HEK293 (cell line): Measurements from ENCODE around the gene EVC.

Source experiments
- ZNF174 ChIP-seq: fragments of 450-650 bp; formaldehyde crosslinking; IDR thresholded peaks from 2 replicates; pipeline ENCODE4 v1.5.0; 2017; ENCODE audit warnings: missing biosample characterization, mild to moderate bottlenecking, missing genetic modification characterization
- TF ChIP-seq, protein P1 (sequence below): fragments of 450-650 bp; formaldehyde crosslinking; IDR thresholded peaks from 2 replicates; pipeline ENCODE4 v1.5.1; 2016; ENCODE audit warnings: missing biosample characterization, missing genetic modification characterization
- TF ChIP-seq, protein P2 (sequence below): fragments of 450-650 bp; formaldehyde crosslinking; IDR thresholded peaks from 2 replicates; pipeline ENCODE4 v1.5.1; 2016; ENCODE audit warnings: missing biosample characterization, missing genetic modification characterization
- TF ChIP-seq, protein P3 (sequence below): fragments of 450-650 bp; formaldehyde crosslinking; IDR thresholded peaks from 2 replicates; pipeline ENCODE4 v1.5.1; 2016; ENCODE audit warnings: missing biosample characterization, missing genetic modification characterization

DNA sequence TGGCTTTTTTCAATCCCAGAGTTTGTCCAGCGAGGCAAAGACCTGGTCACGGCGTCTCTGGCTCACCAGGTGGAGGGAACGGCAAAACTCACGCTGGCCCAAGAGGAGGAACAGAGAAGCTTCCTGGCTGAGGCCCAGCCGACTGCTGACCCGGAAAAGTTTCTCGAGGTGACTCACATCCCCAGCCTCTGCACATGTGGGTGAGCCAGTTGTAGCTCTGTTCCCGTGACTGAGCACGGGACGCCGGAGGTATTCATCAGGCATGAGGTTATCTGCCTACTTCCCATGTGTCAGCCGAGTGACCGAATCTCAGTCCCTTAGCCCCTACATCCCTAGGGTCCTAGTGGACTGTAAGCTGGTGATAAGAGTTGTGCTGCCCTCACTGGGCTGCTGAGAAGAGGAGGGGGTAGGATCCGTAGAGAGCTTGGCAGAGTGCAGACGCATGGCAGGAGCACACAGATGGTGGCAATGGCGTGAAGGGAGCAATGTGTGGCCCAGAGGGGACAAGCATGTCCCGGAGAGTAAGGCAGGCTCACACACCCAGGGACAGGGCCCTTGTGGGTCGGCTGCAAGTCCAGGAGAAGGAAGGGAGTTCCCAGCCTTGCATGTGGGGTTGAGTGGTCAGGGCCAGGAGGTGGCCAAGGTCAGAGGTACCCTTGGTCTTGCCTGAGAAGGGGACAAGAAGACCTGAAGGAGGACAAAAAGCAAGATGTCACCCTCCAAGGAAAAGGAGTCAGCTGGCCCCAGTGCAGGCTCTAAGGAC is 42.9 kb downstream of the EVC start:
- TF ChIP-seq, protein P1, sequence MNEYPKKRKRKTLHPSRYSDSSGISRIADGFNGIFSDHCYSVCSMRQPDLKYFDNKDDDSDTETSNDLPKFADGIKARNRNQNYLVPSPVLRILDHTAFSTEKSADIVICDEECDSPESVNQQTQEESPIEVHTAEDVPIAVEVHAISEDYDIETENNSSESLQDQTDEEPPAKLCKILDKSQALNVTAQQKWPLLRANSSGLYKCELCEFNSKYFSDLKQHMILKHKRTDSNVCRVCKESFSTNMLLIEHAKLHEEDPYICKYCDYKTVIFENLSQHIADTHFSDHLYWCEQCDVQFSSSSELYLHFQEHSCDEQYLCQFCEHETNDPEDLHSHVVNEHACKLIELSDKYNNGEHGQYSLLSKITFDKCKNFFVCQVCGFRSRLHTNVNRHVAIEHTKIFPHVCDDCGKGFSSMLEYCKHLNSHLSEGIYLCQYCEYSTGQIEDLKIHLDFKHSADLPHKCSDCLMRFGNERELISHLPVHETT (tag by site-specific recombination), result no peak
- TF ChIP-seq ZNF174, result no peak
- TF ChIP-seq, protein P2, sequence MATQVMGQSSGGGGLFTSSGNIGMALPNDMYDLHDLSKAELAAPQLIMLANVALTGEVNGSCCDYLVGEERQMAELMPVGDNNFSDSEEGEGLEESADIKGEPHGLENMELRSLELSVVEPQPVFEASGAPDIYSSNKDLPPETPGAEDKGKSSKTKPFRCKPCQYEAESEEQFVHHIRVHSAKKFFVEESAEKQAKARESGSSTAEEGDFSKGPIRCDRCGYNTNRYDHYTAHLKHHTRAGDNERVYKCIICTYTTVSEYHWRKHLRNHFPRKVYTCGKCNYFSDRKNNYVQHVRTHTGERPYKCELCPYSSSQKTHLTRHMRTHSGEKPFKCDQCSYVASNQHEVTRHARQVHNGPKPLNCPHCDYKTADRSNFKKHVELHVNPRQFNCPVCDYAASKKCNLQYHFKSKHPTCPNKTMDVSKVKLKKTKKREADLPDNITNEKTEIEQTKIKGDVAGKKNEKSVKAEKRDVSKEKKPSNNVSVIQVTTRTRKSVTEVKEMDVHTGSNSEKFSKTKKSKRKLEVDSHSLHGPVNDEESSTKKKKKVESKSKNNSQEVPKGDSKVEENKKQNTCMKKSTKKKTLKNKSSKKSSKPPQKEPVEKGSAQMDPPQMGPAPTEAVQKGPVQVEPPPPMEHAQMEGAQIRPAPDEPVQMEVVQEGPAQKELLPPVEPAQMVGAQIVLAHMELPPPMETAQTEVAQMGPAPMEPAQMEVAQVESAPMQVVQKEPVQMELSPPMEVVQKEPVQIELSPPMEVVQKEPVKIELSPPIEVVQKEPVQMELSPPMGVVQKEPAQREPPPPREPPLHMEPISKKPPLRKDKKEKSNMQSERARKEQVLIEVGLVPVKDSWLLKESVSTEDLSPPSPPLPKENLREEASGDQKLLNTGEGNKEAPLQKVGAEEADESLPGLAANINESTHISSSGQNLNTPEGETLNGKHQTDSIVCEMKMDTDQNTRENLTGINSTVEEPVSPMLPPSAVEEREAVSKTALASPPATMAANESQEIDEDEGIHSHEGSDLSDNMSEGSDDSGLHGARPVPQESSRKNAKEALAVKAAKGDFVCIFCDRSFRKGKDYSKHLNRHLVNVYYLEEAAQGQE (tag by site-specific recombination), result no peak
- TF ChIP-seq, protein P3, sequence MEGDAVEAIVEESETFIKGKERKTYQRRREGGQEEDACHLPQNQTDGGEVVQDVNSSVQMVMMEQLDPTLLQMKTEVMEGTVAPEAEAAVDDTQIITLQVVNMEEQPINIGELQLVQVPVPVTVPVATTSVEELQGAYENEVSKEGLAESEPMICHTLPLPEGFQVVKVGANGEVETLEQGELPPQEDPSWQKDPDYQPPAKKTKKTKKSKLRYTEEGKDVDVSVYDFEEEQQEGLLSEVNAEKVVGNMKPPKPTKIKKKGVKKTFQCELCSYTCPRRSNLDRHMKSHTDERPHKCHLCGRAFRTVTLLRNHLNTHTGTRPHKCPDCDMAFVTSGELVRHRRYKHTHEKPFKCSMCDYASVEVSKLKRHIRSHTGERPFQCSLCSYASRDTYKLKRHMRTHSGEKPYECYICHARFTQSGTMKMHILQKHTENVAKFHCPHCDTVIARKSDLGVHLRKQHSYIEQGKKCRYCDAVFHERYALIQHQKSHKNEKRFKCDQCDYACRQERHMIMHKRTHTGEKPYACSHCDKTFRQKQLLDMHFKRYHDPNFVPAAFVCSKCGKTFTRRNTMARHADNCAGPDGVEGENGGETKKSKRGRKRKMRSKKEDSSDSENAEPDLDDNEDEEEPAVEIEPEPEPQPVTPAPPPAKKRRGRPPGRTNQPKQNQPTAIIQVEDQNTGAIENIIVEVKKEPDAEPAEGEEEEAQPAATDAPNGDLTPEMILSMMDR (tag by site-specific recombination), result no peak
